Ovary (tissue), 9 donors: ENCODE measurements around the gene DOP1A. TPM values are rescaled to one million over a fixed set of nuclear protein-coding genes. Genes with fewer than 3 reads are reported as not detected.

Experiments used
- DNase-seq, 5 donors: peaks; one replicate each; pipeline ENCODE4 v3.0.0-alpha.2; 2019 to 2020
- H3K27ac ChIP-seq, 2 donors: fragments of 200-600 bp; one replicate each; pipeline versions ENCODE4 v1.5.1 to v1.8.0; 2019 to 2022
- H3K27me3 ChIP-seq: fragments of 200-600 bp; one replicate; pipeline ENCODE4 v1.8.0; 2022
- H3K36me3 ChIP-seq: fragments of 200-600 bp; sonication (generic); one replicate; pipeline ENCODE4 v1.5.1; 2019
- H3K4me1 ChIP-seq: one replicate; pipeline ENCODE4 v1.8.1; 2013; ENCODE audit warnings: mild to moderate bottlenecking, moderate library complexity; ENCODE audit not compliant: insufficient read depth
- H3K4me3 ChIP-seq: fragments of 200-600 bp; sonication (generic); one replicate; pipeline ENCODE4 v1.5.1; 2017
- H3K9me3 ChIP-seq, 2 donors: fragments of 200-600 bp in 1 of 2; sonication (generic) in 1 of 2; one replicate each; pipeline versions ENCODE4 v1.5.1 to v1.8.1; 2013 to 2019; ENCODE audit warnings: mild to moderate bottlenecking in 1 of 2, moderate library complexity in 1 of 2
- CTCF ChIP-seq, 3 donors: fragments of 450-650 bp in 2 of 3; fragments of 200-600 bp in 1 of 3; IDR thresholded peaks; one replicate each; pipeline versions ENCODE4 v1.5.1 to v1.8.0; 2016 to 2022; ENCODE audit warnings: antibody characterized with exemption in 3 of 3, mild to moderate bottlenecking in 1 of 3
- EP300 ChIP-seq: sonication (generic); formaldehyde crosslinking; IDR thresholded peaks from one replicate; pipeline ENCODE4 v1.6.1; 2017; ENCODE audit warnings: antibody characterized with exemption
- POLR2A ChIP-seq: fragments of 450-650 bp; IDR thresholded peaks from one replicate; pipeline ENCODE4 v1.6.1; 2017; ENCODE audit warnings: antibody characterized with exemption, mild to moderate bottlenecking, moderate library complexity
- intact Hi-C, 4 donors: fragments of 100-400 bp; cut with DNase I; formaldehyde crosslinking; loops; one replicate each; pipeline versions ENCODE4 v1.11.0 to v1.15.1; 2022 to 2023
- polyA plus RNA-seq, 2 donors: library from polyadenylated mRNA; stranded (reverse); fragments of 200-250 nt in 1 of 2; fragments of 350-450 nt in 1 of 2; fragmentation: Illumina TruSeq in 1 of 2; extraction: RNeasy Lipid Tissue Mini Kit (QIAGEN cat#74804) in 1 of 2; gene quantifications; one replicate each; pipeline ENCODE4 v1.2.3, GENCODE V29; 2013 to 2014
- total RNA-seq, 7 donors: library from RNA; depleted of rRNA in 2 of 7; stranded (reverse); fragments of >200 nt in 2 of 7; fragmentation: NEBNext Ultra II Directional in 3 of 7; extraction: Animal tissue kit (Norgen Biotek cat#: 25700) in 3 of 7; gene quantifications; one replicate each; pipeline versions ENCODE4 v1.1.0 to v1.2.4, GENCODE V29; 2016 to 2023
- donor health status: DM: no; HTN: no; CAD: no; lungs with moderate emphysema.
- donor health status: DM: no; HTN: no; CAD: no.
- donor health status: Bipolar disorder and iron deficiency.
- donor health status: DM: yes; HTN: yes; CAD: no.
- donor health status: DM: no; HTN: no; CAD: no.
- donor health status: DM: yes; HTN: yes; CAD: no.

The DOP1A gene
- total and polyA plus RNA-seq, 9 donors = 7.8 to 32.9 (median 26.6) TPM

DNA sequence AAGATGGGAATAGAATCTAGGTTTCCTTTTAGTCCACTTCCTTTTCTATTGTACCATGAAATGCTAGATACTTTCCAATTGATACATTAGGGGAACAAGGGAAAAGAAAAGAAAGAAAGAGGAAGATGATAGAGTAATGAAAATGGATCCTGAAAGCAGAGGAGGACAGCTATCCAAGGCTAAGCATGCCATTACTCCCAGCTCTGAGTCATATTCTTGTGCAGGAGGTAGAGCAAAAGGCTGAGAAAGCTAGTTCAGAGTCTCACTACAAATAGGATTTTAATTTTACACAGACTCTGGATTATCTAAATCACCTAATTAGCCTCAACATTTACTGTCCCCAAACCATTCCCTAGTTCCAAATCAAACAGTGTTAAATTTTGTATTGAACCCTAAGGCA, 149.3 kb downstream of the DOP1A start:
- TF ChIP-seq POLR2A = no peak
- TF ChIP-seq EP300 = no peak
- TF ChIP-seq CTCF (IDR thresholded peaks at IDR 0.05) = no peak
- Histone ChIP-seq H3K4me3 (no peak overlapping the region), H3K36me3 (no peaks in the 10 kb centered on the region), H3K9me3 (no peaks in the 10 kb centered on the region), H3K4me1 (peaks cover 1% of the 10 kb centered on the region), H3K27ac (no peak overlapping the region), H3K27me3 (no peaks in the 10 kb centered on the region)
- no peak for DNase-seq
- intact Hi-C loops = loop anchor here in 3 of 4 donors (5.0 to 10.0 kb wide), 3 partner anchors 150 to 295 kb away; partner anchors contain the start of genes DOP1A (in 3 of the 3), UBE3D (in 3 of the 3) and PRSS35 (in 1 of the 3)

Other genes with a start within 250 kb of the DOP1A start
- gene UBE3D, start 1.8 kb upstream of the DOP1A start, total RNA-seq = 10 to 100 TPM in 2 of 7 donors, 1 to 10 TPM in 5; 4.4 to 13.1 (median 6.0) TPM
- gene UBE3D, start 1.8 kb upstream of the DOP1A start, polyA plus RNA-seq = 1 to 10 TPM; 3.3 to 3.5 TPM
- gene PGM3, start 125.6 kb downstream of the DOP1A start, total RNA-seq = 10 to 100 TPM; 22.4 to 48.5 (median 39.9) TPM
- 10 to 100 TPM; 12.1 to 16.8 TPM for gene PGM3, start 125.6 kb downstream of the DOP1A start, polyA plus RNA-seq
- gene RWDD2A, start 125.7 kb downstream of the DOP1A start, total RNA-seq = 1 to 10 TPM; 2.8 to 5.3 (median 4.3) TPM
- 1 to 10 TPM; 4.4 to 5.2 TPM for gene RWDD2A, start 125.7 kb downstream of the DOP1A start, polyA plus RNA-seq